ENCODE results near the gene SP140.
"Not testable (repeated sequence)": the region's sequence is repeated elsewhere in the genome, so short reads cannot be mapped to it uniquely, and the experiment has no call there.

SP140 gene

DNA sequence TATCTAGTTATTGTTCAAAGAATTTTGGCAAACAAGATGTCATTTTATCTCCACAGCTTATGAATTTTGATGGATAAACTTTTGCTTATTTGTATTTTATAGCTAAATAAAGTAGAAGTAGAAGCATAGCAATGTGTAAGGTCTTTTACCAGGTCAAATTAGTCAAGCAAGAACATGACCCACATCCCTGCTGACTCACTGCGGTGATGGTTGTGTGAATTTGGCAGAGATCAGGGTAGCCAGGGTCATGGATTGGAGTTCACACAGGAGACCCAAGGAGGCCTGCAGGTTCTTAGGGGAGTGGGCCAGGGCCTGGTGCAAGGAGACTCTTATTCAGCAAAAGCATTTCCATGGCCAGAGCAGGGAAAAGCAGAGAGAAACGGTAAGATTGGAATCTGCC lies 18.7 kb downstream of the SP140 start:
- TF ChIP-seq, protein P1, sequence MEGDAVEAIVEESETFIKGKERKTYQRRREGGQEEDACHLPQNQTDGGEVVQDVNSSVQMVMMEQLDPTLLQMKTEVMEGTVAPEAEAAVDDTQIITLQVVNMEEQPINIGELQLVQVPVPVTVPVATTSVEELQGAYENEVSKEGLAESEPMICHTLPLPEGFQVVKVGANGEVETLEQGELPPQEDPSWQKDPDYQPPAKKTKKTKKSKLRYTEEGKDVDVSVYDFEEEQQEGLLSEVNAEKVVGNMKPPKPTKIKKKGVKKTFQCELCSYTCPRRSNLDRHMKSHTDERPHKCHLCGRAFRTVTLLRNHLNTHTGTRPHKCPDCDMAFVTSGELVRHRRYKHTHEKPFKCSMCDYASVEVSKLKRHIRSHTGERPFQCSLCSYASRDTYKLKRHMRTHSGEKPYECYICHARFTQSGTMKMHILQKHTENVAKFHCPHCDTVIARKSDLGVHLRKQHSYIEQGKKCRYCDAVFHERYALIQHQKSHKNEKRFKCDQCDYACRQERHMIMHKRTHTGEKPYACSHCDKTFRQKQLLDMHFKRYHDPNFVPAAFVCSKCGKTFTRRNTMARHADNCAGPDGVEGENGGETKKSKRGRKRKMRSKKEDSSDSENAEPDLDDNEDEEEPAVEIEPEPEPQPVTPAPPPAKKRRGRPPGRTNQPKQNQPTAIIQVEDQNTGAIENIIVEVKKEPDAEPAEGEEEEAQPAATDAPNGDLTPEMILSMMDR (IDR thresholded peaks at IDR 0.05; ENCODE audit: low read depth, low read length), result no peak
- no peak overlapping the region for H3K4me3 ChIP-seq (ENCODE audit: low read depth, low read length)

DNA sequence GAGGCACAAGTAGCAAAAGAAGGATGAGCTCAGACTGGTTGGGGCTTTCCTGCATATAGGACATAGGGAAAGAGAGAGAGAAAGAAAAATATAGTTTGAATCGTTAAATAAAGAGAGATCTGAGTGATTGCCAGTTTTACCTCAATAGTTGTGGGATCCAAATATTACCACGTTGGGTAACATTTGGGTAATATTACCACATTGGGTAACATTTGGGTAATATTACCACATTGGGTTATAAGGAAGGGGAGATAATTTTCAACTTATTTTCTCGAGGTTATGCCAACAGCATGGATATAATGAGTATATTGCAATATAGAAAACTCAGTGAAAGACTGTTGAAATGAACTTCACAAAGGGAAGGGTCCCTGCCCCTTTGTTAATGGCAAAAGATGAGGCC lies 20.7 kb downstream of the SP140 start:
- no peak overlapping the region for H3K4me3 ChIP-seq (ENCODE audit: low read depth, low read length)
- TF ChIP-seq, protein P1 (IDR thresholded peaks at IDR 0.05; ENCODE audit: low read depth, low read length), result no peak

DNA sequence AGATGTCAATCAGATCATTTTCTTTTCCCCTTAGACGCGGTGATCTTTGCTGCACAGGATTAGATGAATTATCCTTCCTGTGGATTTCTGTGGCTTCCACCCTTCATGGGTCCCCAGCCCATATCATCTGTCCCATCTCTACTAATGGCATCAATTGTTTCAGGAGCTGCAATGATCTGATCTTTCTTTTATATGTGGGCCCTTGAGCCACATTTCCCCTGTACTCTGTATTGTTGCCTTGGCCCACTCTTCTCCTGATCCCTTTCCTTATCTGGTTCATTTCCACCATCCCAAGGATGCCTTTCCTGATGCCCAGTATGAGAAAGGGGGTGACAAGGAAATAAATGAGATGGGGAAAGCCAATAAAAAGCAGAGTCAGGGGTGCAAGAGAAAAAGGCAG lies 24.7 kb downstream of the SP140 start:
- no peak overlapping the region for H3K4me3 ChIP-seq (ENCODE audit: low read depth, low read length)
- TF ChIP-seq, protein P1 (IDR thresholded peaks at IDR 0.05; ENCODE audit: low read depth, low read length), result no peak

DNA sequence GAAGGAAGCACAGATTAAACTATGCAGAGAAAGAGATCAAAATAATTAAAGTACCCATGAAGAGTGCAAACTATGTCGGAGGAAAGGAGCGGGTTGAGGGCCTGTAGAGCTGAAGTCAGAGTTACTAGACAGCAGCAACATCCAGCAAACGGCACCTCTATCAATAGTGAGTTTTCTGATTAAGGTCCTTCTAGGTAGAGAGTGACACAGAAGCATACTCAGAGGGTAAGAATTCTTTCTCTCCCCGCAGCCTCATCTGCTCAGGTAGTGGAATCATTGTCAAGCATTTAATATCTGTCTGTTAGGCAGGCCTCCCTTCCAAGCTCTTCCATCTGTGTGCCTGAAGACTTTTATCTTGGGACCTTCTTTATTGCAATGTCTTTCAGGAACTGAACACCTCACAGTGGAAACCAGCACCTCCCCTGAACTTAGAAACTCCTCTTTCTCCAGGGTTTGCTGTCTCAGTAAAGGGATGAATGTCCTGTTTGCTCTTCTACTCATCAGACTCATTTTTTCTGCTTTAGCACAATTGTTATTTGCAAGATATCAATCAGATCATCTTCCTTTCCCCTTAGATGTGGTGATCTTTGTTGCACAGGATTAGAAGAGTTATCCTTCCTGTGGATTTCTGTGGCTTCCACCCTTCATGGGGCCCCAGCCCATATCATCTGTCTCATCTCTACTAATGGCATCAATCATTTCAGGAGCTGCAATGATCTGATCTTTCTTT lies 28.8 kb downstream of the SP140 start:
- TF ChIP-seq, protein P1 (IDR thresholded peaks at IDR 0.05; ENCODE audit: low read depth, low read length), result no peak
- no peak overlapping the region for H3K4me3 ChIP-seq (ENCODE audit: low read depth, low read length)

DNA sequence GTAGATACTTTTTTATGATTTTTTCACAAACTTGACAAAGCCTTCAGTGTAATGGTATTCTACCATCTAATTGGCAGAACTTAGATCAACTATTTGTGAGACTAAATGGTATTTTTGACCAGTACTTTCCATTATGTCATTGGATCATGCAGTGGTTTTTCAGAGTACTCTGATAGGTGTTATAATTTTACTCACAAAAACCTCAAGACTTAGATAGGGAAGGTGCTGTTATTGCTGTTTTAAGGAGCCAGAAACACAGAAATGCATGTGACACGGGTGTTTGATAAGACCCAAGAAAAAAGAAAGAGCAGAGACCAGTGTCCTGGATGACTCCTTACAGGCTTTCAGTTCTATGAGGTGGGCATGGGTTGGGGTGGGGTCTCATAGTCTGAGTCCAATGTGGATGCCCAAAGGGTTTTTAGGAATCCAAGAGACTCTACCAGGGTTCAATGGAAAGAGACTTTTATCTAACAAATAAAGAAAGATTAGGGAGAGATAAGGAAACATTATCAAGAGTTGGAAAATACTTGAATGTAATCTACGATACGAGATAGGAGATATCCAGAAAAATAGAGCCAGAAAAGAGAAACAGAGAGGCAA lies 31.3 kb downstream of the SP140 start:
- TF ChIP-seq, protein P1 (IDR thresholded peaks at IDR 0.05; ENCODE audit: low read depth, low read length), result no peak

DNA sequence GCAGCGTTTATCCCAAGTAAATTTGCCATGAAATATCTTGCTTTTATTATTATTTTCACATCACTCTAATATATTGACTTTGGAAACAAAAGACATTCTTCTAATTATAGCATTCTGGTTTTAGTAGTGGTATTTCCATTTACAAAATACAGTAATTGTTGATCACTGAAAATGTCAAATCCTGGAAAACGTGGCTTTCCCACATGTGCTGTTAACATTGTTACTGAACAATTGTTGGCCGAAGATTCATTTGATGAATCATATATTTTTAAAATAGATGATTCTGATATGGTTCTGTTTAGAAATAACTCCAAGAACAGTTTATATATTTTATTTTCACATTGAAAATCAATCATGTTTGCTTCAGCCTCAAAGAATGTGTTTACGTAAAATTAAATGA lies 32.9 kb downstream of the SP140 start:
- H3K4me3 ChIP-seq (ENCODE audit: low read depth, low read length), result no peak overlapping the region
- TF ChIP-seq, protein P1 (IDR thresholded peaks at IDR 0.05; ENCODE audit: low read depth, low read length), result no peak

More for the DNA sequence above, 31.3 kb downstream of the SP140 start:
- H3K4me3 ChIP-seq (ENCODE audit: low read depth, low read length), result no peak overlapping the region

DNA sequence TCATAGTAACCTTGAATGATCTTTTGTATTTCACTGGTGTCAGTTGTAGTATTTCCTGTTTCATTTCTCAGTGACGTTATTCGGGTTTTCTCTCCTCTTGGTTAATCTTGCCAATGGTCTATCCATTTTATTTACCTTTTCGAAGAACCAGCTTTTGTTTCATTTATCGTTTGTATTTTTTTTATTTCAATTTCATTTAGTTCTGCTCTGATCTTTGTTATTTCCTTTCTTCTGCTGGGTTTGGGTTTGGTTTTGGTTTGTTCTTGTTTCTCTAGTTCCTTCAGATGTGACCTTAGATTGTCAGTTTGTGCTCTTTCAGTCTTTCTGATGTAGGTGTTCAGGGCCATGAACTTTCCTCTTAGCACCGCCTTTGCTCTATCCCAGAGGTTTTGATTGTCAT lies 36.7 kb downstream of the SP140 start:
- no peak overlapping the region for H3K4me3 ChIP-seq (ENCODE audit: low read depth, low read length)
- TF ChIP-seq, protein P1 (IDR thresholded peaks at IDR 0.05; ENCODE audit: low read depth, low read length), result no peak

DNA sequence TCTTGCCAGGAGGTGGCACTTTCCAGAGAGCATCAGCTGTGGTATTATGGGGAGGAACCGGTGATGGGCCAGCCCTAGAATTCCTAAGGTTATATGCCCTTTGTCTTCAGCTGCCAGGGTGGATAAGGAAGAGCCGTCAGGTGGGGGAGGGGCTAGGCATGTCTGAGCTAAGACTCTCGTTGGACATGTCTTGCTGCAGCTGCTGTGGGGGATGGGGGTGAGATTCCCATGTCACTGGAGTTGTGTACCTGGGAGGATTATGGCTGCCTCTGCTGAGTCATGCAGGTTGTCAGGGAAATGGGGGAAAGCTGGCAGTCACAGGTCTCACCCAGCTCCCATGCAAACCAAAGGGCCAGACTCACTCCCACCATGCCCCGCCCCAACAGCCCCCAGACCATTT lies 39.4 kb downstream of the SP140 start:
- H3K4me3 ChIP-seq (ENCODE audit: low read depth, low read length), result not testable (repeated sequence)

Measured in WI38 (cell line).